HG03521 (cell line): Measurements from ENCODE around the gene ZNF22.

Experiments used
- ATAC-seq: cut with Tn5 transposase; IDR thresholded peaks from one replicate; pipeline ENCODE4 v1.9.1; 2021; ENCODE audit warnings: mild to moderate bottlenecking, moderate library complexity; ENCODE audit not compliant: unreplicated experiment

Gene ZNF22

DNA sequence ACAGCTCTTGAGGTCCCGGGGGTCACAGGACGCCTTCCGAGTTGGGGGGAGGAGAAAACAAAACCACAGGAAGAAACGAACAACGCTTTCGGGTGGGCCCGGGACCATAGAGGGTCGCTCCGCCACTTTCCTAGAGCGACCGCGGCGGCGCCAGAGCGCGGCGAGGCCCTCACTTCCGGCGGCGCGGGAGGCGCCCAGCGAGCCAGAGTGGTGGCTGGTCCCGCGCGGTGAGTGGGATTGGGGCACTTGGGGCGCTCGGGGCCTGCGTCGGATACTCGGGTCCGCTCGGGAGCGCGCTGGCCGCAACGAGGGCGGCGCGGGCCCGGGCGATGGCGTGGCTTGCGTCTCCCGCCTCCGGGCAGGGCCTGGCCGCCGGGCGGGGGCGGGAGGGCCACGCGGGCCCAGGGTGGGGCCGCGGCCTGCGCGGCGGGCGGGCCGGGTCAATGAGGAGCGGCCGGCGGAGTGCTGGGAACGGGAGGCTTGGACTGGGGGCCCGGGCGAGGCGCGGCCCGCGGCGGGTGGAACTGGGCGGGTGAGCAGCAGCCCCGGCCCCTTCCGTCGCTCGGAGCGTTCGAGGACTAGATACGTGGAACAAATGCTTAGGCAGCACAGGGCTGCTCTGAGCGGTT lies at the start of gene ZNF22:
ZNF22 (plus strand) TSS at position 172 of the 629 bp plus-strand sequence. CDS start 2,446 bp downstream, outside the sequence.
- peak; percentile 67 for ATAC-seq

DNA sequence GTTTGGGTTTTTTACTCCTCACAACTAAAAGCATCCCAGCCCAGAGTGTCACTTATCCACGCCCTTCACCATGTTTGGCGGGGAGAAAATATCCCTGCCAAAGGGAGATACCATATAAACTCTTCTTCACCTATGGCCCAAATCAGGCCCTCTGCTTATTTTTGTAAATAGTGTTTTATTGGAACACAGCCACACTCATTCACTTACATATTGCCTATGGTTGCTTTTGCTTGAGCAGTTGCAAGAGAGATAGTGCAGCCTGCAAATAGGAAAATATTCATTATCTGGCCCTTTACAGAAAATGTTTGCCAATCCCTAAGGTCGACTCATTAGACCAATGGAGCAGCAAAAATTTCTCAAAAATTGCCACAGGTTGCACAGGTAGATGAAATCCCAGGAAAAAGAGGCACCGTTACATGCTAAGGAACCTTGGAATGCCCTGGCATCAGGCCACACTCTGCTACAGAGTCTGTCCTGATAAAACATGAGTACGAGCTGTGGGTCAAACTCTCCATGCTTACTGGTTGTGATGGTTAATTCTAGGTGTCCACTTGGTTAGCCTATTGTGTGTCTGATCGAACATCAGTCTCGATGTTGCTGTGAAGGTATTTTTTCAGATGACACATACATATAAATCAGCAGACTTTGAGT lies 49.0 kb upstream of the ZNF22 start:
- ATAC-seq = no peak

DNA sequence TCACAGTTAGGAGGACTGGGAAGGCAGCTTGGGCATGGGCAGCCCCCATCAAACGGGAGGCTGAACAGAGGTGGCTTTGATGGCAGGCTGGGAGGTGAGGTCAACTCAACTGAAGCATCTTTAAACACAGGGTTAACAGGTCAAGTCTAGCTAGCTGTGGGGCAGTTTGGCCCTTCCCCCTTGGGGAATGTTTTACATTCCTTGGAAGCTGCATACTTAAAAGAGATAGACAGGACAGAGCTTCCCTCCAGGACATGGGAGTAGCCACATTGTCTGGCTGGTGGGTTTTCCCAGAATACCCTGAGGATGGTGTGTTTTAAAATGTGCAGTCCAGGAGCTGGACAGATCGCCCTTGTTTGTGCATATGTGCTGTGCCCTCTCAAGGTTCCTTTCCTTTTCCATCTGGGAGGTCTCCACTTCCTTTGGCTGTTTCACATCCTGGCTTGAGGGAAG lies 47.9 kb upstream of the ZNF22 start:
- ATAC-seq = no peak

DNA sequence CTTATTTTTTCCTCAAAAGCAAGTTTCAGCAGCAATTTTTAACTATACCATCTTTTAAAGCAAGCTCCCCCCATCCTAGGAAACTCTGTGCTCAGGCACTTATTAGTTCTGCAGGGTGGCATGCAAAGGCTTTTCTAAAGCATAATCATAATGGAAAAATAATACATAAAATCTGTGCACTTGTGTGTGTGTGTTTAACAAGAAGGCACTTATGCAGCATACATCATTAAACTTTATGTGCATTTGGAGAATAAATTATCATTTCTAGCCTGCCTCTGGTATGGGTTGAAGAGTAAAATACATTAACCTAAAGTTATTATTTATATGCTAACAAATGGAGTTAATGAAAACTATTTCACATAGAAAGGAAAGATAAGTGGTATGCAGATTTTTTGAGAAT lies 46.7 kb upstream of the ZNF22 start:
- ATAC-seq = no peak

DNA sequence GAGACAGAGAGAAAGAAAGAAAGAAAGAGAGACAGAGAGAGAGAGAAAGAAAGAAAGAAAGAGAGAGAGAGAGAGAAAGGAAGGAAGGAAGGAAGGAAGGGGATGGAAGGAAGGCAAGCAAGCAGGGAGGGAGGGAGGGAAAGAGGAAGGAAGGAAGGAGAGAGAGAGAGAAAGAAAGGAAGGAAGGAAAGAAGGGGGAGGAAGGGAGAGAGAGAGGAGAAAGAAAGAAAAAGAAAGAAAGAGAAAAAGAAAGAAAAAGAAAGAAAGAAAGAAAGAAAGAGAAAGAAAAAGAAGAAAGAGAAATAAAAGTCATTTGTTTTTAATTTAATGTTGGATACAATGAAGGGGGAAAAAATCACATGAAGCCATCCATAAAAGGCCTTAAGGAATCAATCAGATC lies 45.8 kb upstream of the ZNF22 start:
- no peak for ATAC-seq

DNA sequence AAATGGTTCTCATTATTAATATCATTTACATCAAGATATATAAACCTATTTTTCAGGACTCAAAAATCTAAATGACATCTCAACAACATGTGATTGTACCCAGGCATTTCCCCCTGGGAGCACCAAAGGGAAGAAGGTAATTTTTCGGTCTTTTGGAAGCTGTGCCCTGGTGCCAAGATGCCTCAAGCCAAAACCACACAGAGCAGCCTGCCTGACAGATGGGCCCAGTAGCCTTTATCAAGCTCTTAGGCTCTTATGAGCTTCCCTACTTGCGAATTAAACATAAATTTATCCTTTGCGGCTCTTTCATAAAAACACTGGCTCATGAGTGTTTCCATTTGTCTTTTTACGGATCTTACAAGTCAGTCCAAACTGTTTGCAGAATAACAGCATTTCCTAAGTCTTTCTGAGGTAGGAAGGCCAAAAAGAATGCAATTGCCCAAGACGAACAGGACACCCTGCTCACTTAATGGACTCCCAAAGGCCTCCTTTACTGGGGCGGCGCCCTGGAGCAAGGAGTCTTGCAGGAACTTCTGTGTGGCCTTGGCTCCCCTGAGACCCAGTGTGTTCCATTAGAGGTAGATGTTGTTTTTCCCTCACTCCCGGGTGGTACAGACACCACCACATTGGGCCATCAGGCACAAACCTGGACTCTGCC lies 45.2 kb upstream of the ZNF22 start:
- ATAC-seq = no peak

DNA sequence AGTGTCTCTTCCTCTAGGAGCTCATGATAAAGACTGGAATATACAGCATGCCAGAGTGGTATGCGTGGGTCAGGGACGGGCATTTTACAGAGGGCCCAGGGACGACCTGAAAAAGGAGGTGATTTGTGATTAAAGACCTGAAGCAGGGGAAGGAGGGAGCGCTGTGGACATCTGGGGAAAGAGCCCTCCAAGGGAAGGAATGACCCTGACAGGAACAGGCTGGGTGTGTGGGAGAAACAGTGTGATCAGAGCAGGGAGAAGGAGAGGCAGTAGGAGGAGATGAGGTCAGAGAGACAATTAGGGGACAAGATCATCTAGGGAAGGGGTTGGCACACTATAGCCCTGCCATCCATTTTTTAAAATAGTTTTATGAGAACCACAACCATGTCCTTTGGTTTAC lies 44.5 kb upstream of the ZNF22 start:
- no peak for ATAC-seq

DNA sequence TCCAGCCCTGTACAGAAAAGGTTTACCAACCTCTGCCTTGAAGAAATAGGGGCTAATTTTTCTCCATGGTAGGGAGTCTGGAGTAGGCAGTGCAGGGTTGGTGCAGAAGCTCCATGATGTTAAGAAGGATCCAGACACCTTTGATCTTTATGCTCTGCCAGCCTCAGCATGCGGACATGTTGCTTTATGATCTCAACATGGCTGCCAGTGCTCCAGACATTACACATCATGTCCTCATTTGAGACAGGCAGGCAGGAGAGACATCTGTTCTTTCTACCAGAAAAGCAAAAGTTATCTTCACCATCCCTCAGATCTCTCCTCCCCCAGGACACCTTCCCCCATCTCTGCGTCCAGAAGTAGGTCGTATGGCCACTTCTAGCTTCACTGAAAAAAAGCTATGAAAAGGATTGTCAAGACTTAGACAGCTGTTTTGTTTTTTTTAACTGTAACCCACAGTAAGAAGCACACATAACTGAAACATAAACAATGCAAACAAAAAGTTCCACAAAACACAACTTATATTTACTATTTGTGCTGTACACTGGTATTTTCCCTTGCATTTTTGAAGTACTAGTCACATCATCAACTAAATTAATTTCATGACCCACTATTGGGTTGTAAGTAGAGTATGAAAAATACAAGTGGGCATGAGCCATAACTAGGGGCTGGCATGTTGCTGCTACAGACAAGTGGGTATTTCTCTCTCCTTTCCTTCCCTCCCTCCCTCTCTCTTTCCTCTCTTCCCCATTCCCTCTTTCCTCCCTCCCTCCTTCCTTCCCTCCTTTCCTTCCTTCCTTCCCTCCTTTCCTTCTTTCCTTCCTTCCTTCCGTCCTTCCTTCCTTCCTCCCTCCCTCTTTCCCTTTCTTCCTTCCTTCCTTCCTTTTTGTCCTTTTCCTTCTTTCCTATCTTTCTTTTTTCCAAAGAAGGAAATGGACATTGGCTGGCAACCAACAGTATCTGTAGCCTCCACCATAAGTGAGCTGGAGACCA lies 43.7 kb upstream of the ZNF22 start:
- ATAC-seq = no peak

DNA sequence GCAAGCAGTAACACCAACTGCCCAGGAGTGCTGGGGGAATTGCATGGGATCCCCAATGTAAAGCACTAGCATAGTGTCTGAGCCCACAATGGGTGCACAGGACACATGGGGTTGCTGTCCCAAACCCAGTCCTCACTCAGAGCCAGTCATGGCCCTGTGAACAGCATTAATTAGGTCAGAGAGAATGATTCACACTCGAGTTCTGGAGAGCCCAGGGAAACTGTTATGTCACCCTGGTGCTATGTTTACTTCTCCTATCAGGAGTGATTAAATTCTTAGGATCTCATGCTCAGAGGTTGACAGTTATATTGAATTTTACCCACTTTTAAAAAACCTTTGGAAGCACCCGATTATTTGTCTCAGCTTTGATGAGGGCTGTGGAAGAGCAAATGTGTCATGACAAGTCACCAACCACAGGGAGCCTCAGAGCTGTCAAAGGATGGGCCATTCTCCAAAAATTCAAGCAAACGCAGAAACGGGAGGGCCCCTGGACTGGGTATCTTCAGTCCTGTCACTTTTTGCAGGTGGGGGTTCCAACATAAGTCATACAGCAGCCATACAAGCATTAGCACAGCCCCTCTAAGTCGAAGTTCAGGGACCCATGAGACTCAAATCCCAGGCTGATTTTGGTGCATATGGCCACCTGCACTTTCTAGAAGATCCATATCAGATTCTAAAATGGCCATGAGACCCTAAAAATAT lies 42.4 kb upstream of the ZNF22 start:
- no peak for ATAC-seq

DNA sequence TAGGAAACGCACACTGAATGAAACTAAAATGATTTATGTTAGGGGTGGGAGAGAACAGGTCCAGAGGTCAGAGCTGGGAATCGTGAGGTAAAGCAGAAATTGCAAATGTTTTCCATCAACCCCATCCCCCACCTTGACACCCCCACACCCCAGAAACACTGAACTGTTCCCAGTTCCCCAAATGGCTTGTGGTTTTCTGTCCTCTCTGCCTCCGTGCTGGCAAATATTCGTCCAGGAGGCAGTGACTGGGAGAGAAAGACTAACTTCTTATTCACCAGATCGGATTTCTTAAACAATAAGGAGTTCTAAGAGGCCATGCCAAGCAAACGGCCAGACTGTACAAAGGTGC lies 41.9 kb upstream of the ZNF22 start:
- no peak for ATAC-seq

DNA sequence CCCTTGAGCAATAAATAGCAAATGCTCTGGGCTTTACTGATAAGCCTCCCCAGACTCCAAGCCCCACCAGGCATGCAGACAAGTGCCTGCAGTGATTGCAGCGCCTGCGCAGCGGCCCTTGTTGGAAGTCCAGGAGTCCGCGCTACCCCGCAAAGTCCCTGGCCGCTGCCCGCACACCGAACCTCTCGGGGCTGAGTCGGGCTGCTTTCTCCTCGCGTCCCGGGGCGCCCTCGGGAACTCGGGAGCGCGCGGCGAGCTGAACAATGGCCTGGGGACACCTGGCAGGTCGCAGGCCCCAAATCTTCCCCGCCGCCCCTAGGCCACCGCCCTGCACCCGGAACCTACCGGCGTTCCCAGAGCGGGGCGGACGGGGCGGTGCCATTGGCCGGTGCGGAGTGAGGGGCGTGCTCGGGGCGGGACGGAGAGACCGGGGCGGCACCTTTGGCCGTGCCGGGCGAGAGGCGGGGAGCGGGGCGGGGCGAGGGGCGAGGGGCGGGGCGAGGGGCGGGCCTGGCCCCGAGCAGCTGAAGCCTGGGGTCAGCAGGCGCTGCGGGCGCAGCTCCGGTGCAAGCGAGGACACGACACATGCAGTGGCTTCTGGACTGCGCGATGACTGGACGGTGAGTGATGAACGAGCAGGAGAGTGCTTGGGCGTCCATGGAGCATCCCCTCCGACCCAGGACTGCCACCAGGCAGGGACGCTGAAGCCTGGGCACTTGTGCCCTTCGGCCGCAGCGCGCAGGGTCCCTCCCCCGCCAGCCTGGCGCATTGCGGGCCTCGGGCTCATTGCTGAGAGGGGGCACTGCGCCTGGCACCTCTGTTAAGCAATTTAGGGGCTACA lies 41.3 kb upstream of the ZNF22 start, which contains the start of gene RASSF4:
RASSF4 (plus strand) TSS at position 556 of the 841 bp plus-strand sequence. CDS start 10,401 bp downstream, outside the sequence.
- peak; percentile 99 for ATAC-seq

DNA sequence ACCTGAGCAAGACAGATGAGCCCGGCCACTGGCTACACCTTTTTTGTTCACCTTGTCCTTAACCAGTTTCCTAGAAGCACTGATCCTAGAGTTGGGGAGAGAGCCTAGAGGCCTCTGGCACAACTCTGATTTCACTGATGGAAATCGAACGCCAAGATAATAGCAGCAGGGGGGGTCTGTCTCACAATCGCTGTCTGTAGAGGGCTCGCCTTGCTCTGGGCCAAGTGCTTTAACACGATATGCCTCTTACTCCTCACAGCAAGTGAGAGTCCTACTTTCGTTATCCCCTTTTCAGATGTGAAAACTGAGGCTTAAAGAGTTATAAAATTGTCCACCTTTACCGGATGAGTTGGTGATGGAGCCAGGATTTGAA lies 40.6 kb upstream of the ZNF22 start:
- no peak for ATAC-seq

DNA sequence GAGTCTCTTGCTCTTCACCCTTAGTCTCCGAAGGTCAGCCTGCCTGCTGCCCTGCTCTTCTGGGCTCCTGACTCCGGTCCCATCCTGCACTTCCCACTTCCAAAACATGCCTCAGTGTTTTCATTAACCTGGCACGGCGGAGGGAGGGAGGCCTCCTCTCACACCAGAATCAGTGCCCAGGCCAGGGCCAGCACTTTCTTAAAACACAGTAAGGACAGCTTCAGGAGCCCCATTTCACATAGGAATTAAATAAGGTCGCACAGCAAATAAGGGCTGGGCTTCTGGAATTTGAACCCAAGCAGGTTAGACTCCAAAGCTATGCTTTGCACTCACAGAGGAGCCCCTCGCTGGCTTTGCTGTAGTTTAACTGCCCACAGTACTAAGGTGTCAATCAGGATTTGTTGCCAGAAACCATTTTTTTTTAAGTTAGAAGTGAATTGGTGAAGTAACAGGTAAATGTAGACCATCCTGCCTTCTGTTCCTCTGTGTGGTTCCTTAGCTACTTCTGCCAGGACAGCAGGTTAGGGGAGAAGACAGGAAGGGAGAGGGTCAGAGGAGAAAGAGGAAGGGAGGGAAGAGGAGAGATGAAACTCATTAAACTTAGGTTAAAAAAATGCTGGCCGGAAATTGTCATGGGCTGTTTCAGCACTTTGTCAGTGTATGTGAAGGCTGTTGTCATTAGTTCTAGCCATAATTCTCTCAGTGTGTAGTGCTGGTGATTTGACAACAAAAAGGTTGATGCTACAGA lies 40.1 kb upstream of the ZNF22 start:
- ATAC-seq = no peak

DNA sequence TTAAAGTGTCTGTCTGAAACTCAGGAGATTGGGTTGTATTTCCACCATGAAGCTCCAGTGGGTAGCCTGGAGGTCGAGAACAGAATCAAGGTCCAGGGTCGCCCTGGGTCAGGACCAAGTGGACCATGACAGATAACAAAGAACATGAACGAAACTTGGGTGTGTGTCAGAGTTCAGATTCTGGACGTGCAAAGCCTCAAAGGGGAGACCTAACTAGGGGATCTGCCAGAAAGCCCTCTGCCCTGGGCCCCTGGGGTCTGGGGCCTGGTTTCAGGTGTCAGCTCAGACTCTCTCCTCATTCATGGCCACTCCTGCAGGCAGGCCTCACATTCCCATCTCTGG lies 39.5 kb upstream of the ZNF22 start:
- ATAC-seq = no peak

DNA sequence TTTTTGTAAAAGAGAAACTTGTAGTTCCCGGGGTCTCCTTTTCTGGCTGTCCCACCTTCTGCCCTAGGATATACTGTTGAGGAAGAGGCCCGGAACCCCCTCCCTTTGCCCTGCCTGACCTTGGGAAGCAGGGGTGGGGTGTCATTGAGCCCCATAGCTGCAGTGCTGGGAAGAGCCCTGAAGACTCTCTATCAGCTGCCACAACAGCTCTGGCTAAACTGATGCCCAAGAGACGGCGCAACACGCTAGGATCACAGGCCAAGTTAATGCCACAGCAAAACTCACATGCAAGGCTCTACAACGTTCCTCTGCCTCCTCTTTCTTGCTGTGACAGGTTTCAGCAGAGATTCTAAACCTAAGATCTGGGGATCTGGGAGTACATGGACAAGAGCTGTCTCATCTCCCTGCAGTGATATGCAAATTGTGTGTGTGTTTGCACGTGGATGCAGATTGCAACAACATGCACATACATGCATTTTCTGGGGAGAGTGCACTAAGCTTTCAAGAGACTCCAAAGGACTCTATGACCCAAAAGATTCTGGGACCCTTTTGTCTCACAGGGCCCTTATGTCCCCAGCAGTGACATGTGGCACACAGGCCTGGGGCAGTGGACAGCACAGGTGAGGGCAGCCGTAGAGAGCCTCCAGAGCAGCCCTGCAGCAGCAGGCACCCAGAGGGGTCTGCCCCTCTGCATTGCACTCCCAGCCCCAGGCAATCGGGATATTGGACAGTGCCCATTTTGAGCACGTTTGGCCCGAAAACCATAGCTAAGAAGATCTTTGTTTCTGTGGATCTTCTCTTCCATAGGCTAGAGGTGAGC lies 38.6 kb upstream of the ZNF22 start:
- no peak for ATAC-seq

DNA sequence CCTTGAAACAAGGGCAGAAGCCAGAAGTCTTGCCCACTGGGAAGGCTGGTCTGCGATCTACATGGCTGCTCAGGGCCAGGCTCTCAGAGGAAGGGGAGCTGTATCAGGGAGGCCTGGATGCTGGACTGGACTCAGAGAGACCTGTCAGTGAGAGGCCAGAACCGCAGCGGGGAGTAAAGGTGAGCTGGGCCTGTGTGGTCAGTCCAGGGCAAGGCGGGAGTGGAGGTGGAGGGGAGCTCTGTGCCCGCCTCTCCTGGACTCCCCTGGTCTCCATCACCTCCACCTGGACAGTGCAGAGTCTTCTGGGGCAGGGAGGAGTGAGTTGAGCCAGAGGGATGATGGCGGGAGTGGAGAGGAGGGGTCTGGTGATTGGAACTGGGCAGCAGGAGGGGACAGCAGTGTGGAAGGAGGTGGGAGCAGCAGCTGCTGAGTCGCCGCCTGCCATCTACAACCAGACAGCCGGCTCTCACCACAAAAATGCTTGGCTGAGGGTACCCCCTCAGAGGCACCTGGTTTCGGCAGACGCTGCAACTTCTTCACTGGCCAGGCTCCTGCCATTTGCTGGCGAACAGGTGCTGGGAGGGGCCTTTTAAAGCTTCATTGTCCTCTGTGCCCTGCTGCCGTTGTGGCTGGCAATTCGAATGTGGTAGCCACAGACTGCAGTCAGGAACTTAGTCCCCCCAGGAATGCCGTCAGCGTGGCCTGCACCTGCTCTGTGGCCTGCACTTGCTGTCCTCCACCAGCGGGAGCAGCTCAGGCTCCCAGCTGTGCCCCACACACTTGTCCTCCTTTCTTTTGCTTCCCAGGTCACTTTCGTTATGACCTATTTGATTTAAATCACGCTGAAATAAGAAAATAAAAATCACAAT lies 37.6 kb upstream of the ZNF22 start:
- no peak for ATAC-seq
